ENCODE data around the gene MTMR2. TPM values are rescaled to one million over a fixed set of nuclear protein-coding genes. Genes with fewer than 3 reads are reported as not detected.

MTMR2 gene
- total RNA-seq, 1 experiment from 2014 or later = 59.0 TPM

GRCh38 chr11:95897731-95898130 is 26.2 kb downstream of the MTMR2 start:
- DNase-seq = no peak
- no peak overlapping the region for H3K4me2 ChIP-seq (ENCODE audit: insufficient read depth, insufficient read length, low read length)
- H3K9me3 ChIP-seq (ENCODE audit: control insufficient read depth, low read depth, low read length) = no peaks in the 10 kb centered on the region
- H3K36me3 Mint-ChIP-seq (ENCODE audit: insufficient read depth in 1 of 3, low read depth in 3 of 3) = no peaks in the 10 kb centered on the region
- no peaks in the 10 kb centered on the region; the same call in 1 of the 2 replicates for H3K4me1 ChIP-seq (ENCODE audit: insufficient read depth, low read length)
- no peak overlapping the region for H3K56ac ChIP-seq (ENCODE audit: insufficient read length, low read depth, low read length)
- TF ChIP-seq CTCF (conservative IDR thresholded peaks at IDR 0.05) = no peak
- H3K4me3 Mint-ChIP-seq = no peak overlapping the region
- peaks cover 8 to 9% of the 10 kb centered on the region in 2 experiments for H3K4me1 Mint-ChIP-seq
- no peaks in the 10 kb centered on the region for H3K79me1 ChIP-seq (ENCODE audit: insufficient read depth, low read depth, low read length, poor library complexity, severe bottlenecking)
- no peak overlapping the region for H2AK5ac ChIP-seq (ENCODE audit: insufficient read length, low read length)
- no peak overlapping the region for H2BK5ac ChIP-seq (ENCODE audit: insufficient read length, low read length)
- peaks cover 2% of the 10 kb centered on the region; the same call in 1 of the 2 replicates for H3K79me2 ChIP-seq (ENCODE audit: insufficient read depth, low read length)
- H3K9ac ChIP-seq (ENCODE audit: extremely low read depth, insufficient read length, low read length) = no peak overlapping the region
- no peaks in the 10 kb centered on the region for H3K9me3 Mint-ChIP-seq
- no peak overlapping the region for H2AFZ ChIP-seq (ENCODE audit: low read length)
- H3K27me3 ChIP-seq (ENCODE audit: insufficient read depth, low read length) = no peaks in the 10 kb centered on the region
- no peak overlapping the region for H3K18ac ChIP-seq (ENCODE audit: insufficient read length, low read depth, low read length)
- H2BK12ac ChIP-seq (ENCODE audit: insufficient read length, low read depth, low read length) = no peak overlapping the region
- no peaks in the 10 kb centered on the region for H3K27me3 Mint-ChIP-seq (ENCODE audit: low read depth)
- no peak overlapping the region for H3K27ac Mint-ChIP-seq
- H4K20me1 ChIP-seq (ENCODE audit: control insufficient read depth, insufficient read depth, insufficient read length) = no peaks in the 10 kb centered on the region
- no peak overlapping the region for H4K91ac ChIP-seq (ENCODE audit: insufficient read length, low read depth, low read length)
- H3K23me2 ChIP-seq (ENCODE audit: insufficient read length, low read depth, low read length, poor library complexity, severe bottlenecking) = no peaks in the 10 kb centered on the region
- H3K23ac ChIP-seq (ENCODE audit: insufficient read length, low read depth, low read length) = no peak overlapping the region
- H3K14ac ChIP-seq (ENCODE audit: insufficient read depth, low read length) = no peak overlapping the region
- H4K8ac ChIP-seq (replicated peaks; ENCODE audit: insufficient read length, low read depth, low read length) = no peak overlapping the region
- H2BK20ac ChIP-seq (ENCODE audit: low read depth, low read length, poor library complexity, severe bottlenecking) = no peak overlapping the region
- H3K27ac ChIP-seq (ENCODE audit: insufficient read length, low read depth, low read length) = no peak overlapping the region
- WGBS (ENCODE audit: extremely low coverage, insufficient read length, low lambda C conversion rate) = no CpG with 5 or more reads among the region's 7 CpGs
- no peak overlapping the region for H4K5ac ChIP-seq (ENCODE audit: insufficient read length, low read depth, low read length)
- no peak overlapping the region for H3T11ph ChIP-seq (ENCODE audit: low read length)
- no peak overlapping the region for H3K4ac ChIP-seq (ENCODE audit: low read depth, low read length)
- H2BK15ac ChIP-seq (ENCODE audit: low read depth, low read length) = no peak overlapping the region
- no peak overlapping the region for H2BK120ac ChIP-seq (ENCODE audit: low read depth, low read length, poor library complexity, severe bottlenecking)

Measured in H9 (cell line).